ENCODE results near the gene RTP5.

DNA sequence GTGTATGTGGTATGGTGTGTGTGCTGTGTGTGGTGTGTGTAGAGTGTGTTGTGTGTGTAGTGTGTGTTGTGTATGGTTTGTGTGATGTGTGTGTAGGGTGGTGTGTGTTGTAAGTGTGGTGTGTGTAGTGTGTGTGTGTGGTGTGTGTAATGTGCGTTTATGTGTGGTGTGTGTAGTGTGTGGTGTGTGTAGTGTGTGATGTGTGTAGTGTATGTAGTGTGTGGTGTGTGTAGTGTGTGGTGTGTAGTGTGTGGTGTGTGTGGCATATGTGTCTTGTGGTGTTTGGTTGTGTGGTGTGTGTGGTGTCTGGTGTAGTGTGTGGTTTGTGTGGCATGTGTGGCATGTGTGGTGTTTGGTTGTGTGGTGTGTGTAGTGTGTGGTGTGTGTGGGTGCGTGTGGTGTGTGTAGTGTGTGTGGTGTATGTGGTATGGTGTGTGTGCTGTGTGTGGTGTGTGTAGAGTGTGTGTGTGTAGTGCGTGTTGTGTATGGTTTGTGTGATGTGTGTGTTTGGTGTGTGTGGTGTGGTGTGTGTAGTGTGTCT is 4.0 kb upstream of the RTP5 start:
- TF ChIP-seq, protein P1, sequence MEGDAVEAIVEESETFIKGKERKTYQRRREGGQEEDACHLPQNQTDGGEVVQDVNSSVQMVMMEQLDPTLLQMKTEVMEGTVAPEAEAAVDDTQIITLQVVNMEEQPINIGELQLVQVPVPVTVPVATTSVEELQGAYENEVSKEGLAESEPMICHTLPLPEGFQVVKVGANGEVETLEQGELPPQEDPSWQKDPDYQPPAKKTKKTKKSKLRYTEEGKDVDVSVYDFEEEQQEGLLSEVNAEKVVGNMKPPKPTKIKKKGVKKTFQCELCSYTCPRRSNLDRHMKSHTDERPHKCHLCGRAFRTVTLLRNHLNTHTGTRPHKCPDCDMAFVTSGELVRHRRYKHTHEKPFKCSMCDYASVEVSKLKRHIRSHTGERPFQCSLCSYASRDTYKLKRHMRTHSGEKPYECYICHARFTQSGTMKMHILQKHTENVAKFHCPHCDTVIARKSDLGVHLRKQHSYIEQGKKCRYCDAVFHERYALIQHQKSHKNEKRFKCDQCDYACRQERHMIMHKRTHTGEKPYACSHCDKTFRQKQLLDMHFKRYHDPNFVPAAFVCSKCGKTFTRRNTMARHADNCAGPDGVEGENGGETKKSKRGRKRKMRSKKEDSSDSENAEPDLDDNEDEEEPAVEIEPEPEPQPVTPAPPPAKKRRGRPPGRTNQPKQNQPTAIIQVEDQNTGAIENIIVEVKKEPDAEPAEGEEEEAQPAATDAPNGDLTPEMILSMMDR (IDR thresholded peaks at IDR 0.05 in 8 of 11, conservative IDR thresholded peaks at IDR 0.05 in 3 of 11): no peak
- no peak for TF ChIP-seq POLR2AphosphoS5 (IDR thresholded peaks at IDR 0.05)
